Vagina (tissue), 2 donors: Measurements from ENCODE around the gene ARHGAP27. TPM values are rescaled to one million over a fixed set of nuclear protein-coding genes. Genes with fewer than 3 reads are reported as not detected.
"Not testable (repeated sequence)": the region's sequence is repeated elsewhere in the genome, so short reads cannot be mapped to it uniquely, and the experiment has no call there.

Experiments
- DNase-seq, 2 donors: peaks; one replicate each; pipeline ENCODE4 v3.0.0-alpha.2; 2017; ENCODE audit errors: extremely low spot score in 2 of 2
- H3K27ac ChIP-seq: fragments of 200-600 bp; sonication (generic); one replicate; pipeline ENCODE4 v1.5.1; 2019
- H3K27me3 ChIP-seq: fragments of 200-600 bp; sonication (generic); one replicate; pipeline ENCODE4 v1.5.1; 2019
- H3K36me3 ChIP-seq, 2 donors: fragments of 200-600 bp; sonication (generic); one replicate each; pipeline ENCODE4 v1.5.1; 2017 to 2019
- H3K4me1 ChIP-seq: fragments of 200-600 bp; sonication (generic); one replicate; pipeline ENCODE4 v1.5.1; 2019
- H3K4me3 ChIP-seq, 2 donors: fragments of 200-600 bp; sonication (generic); 1 replicate in 1 of 2; 2 replicates in 1 of 2; pipeline ENCODE4 v1.5.1; 2016 to 2019
- H3K9me3 ChIP-seq: fragments of 200-600 bp; sonication (generic); one replicate; pipeline ENCODE4 v1.5.1; 2019
- POLR2A ChIP-seq, 2 donors: fragments of 450-650 bp; IDR thresholded peaks; one replicate each; pipeline ENCODE4 v1.6.1; 2017; ENCODE audit warnings: antibody characterized with exemption in 2 of 2, mild to moderate bottlenecking in 2 of 2, moderate library complexity in 2 of 2
- POLR2AphosphoS5 ChIP-seq, 2 donors: sonication (generic); formaldehyde crosslinking; IDR thresholded peaks; one replicate each; pipeline ENCODE4 v1.9.0; 2017; ENCODE audit warnings: antibody characterized with exemption in 2 of 2, mild to moderate bottlenecking in 2 of 2, low read depth in 1 of 2; ENCODE audit not compliant: insufficient read depth in 1 of 2
- intact Hi-C: fragments of 100-400 bp; cut with DNase I; formaldehyde crosslinking; loops from one replicate; pipeline ENCODE4 v1.15.1; 2023
- total RNA-seq: library from RNA; depleted of rRNA; stranded (reverse); fragments of >200 nt; gene quantifications from one replicate; pipeline ENCODE4 v1.2.3, GENCODE V29; 2016
- TF ChIP-seq, protein P1 (sequence below), 3 experiments: fragments of 450-650 bp in 2 of 3; fragments of 200-600 bp in 1 of 3; sonication (generic) in 1 of 3; IDR thresholded peaks; one replicate each; pipeline ENCODE4 v1.5.1; 2017 to 2019; ENCODE audit warnings: antibody characterized with exemption in 3 of 3, mild to moderate bottlenecking in 2 of 3, moderate library complexity in 2 of 3

The ARHGAP27 gene, protein sequence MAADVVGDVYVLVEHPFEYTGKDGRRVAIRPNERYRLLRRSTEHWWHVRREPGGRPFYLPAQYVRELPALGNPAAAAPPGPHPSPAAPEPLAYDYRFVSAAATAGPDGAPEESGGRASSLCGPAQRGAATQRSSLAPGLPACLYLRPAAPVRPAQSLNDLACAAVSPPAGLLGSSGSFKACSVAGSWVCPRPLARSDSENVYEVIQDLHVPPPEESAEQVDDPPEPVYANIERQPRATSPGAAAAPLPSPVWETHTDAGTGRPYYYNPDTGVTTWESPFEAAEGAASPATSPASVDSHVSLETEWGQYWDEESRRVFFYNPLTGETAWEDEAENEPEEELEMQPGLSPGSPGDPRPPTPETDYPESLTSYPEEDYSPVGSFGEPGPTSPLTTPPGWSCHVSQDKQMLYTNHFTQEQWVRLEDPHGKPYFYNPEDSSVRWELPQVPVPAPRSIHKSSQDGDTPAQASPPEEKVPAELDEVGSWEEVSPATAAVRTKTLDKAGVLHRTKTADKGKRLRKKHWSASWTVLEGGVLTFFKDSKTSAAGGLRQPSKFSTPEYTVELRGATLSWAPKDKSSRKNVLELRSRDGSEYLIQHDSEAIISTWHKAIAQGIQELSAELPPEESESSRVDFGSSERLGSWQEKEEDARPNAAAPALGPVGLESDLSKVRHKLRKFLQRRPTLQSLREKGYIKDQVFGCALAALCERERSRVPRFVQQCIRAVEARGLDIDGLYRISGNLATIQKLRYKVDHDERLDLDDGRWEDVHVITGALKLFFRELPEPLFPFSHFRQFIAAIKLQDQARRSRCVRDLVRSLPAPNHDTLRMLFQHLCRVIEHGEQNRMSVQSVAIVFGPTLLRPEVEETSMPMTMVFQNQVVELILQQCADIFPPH
- total RNA-seq, result 80.0 TPM

DNA sequence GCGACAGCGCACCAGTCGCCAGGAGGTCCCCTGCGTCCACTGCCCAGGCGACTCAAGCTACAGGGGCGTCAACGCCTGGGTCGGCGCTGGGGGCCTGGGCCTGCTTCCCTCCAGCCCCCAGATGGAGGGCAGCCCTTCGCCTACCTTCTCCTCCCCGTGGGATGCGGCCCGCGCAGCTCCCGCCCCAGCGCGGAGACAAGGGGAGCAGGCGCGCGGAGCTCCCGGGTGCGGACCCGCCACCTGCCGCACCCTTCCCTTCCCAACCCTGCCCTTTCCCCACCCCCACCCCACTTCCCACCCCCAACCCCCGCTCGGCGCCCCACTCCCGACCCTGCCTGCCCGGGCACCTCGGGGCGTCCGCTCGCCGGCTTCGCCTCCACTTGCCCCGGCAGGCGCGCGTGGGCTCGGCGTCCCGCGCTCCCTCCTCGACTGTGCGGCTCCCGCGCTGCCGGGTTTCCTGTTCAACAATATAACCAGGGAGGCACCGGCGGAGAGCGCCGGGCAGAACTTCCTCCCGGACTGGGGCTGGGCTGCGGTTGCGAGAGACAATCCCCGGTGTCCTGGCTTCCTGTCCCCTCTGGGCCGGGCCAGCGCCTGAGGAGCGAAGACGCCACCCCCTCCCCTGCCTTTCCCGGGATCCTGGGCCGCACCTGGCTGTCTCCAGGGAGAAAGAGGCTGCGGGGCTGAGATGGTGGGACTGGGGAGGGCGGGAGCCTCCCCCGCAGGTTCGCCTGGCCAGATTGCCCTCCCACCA, at the start of gene ARHGAP27:
Gene ARHGAP27, minus strand, starts transcription at position 466 of the 754 bp plus-strand sequence. CDS start 2,591 bp downstream, outside the sequence.
- Histone ChIP-seq H3K4me3 (peak within 1 kb of the TSS; percentile 48 to 56), H3K4me1 (peaks cover 54% of the 10 kb centered on the region), H3K36me3 (peaks cover 0 to 11% of the 10 kb centered on the region in 2 donors), H3K27ac (peak within 1 kb of the TSS; percentile 66), H3K27me3 (peaks cover 3% of the 10 kb centered on the region), H3K9me3 (no peaks in the 10 kb centered on the region)
- TF ChIP-seq POLR2AphosphoS5 (IDR thresholded peaks at IDR 0.05; ENCODE audit: insufficient read depth in 1 of 2, low read depth in 1 of 2) (no peak), POLR2A (IDR thresholded peaks at IDR 0.05) (no peak)
- TF ChIP-seq, protein P1, sequence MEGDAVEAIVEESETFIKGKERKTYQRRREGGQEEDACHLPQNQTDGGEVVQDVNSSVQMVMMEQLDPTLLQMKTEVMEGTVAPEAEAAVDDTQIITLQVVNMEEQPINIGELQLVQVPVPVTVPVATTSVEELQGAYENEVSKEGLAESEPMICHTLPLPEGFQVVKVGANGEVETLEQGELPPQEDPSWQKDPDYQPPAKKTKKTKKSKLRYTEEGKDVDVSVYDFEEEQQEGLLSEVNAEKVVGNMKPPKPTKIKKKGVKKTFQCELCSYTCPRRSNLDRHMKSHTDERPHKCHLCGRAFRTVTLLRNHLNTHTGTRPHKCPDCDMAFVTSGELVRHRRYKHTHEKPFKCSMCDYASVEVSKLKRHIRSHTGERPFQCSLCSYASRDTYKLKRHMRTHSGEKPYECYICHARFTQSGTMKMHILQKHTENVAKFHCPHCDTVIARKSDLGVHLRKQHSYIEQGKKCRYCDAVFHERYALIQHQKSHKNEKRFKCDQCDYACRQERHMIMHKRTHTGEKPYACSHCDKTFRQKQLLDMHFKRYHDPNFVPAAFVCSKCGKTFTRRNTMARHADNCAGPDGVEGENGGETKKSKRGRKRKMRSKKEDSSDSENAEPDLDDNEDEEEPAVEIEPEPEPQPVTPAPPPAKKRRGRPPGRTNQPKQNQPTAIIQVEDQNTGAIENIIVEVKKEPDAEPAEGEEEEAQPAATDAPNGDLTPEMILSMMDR (IDR thresholded peaks at IDR 0.05), result no peak
- intact Hi-C loops, result no loop called here
- DNase-seq, result no peak

DNA sequence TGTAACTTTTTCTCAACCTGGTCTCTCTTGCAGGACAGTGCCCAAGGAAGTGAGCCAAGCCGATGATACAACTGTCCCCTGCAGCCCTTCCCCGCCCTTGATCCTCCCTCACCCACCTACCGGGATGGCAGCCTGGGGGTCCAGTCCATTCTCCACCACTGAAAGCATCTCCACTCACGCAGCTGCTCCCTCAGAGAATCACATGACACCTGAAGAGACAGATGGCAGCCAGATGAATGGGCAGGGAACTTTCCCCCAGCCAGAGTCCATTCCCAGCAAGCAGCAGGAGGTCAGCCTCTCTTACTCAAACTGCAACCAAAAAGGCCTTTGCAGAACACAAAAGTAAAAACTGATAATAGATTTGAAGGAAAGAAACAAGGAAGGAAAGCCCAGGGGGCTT, 49.6 kb upstream of the ARHGAP27 start:
- H3K27me3 ChIP-seq, H3K36me3 ChIP-seq, intact Hi-C loops, H3K27ac ChIP-seq, DNase-seq, H3K4me3 ChIP-seq, H3K9me3 ChIP-seq: not testable (repeated sequence)
- peaks cover 12% of the 10 kb centered on the region for H3K4me1 ChIP-seq

DNA sequence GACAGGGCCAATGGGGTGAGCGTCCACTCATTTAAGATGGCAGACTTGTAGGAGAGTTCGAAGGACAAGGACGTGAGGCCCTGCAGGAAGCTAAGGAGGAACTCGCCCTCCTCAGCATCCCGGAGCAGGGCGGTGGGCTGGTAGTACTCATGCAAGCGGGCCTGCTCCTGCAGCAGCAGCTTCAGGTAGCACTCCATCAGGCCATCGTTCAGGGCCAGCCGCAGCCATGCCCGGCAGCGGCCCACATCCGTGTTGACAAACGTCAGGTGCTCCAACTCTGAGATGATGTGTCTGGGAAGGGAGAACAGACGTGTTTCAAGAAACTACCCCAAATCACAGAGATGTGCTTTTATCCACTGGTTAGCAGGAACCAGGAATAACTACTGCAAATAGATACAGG, 42.8 kb upstream of the ARHGAP27 start:
- DNase-seq, H3K27me3 ChIP-seq, H3K9me3 ChIP-seq, H3K4me3 ChIP-seq, H3K4me1 ChIP-seq, intact Hi-C loops, H3K27ac ChIP-seq: not testable (repeated sequence)
- H3K36me3 ChIP-seq, result peaks cover 0 to 20% of the 10 kb centered on the region in 2 donors

DNA sequence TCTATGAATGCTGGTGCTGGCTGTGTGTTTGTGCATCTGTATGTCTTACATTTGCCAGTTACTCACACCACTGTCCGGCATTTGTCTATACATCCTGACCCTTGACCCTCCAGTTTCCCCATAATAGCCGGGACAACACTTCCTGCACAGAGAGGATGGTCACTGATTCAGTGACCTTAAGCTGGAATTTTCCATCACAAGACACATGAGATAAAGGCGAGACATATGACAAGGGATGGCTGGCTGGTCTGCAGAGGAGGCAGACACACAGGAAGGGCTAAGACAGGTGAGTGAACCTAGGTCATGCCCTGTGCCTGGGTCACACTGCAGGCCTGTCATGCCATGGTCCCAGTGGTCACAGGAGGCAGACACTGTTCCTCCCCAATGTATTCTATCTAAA, 39.6 kb upstream of the ARHGAP27 start:
- H3K27me3 ChIP-seq, H3K4me1 ChIP-seq, H3K27ac ChIP-seq, DNase-seq, H3K9me3 ChIP-seq, intact Hi-C loops, H3K4me3 ChIP-seq: not testable (repeated sequence)
- H3K36me3 ChIP-seq, result peaks cover 0 to 23% of the 10 kb centered on the region in 2 donors

DNA sequence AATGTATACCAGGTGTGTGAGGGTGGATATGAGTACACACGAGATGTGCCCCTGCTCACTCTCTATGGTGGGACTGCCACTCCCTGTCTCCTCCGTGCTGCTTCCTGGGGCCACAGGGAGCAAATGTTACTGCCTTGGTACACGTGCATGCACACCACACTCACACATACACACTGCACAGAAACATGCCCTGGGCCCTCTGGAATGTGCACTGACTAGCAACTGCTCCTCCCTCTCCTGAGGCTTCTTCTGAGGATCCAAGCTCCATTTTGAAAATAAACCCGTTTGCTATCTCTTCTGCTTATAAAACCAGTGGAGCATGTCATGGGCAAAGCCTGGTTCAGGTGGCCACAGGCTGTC, 36.5 kb upstream of the ARHGAP27 start:
- H3K4me1 ChIP-seq, H3K27me3 ChIP-seq, H3K9me3 ChIP-seq, intact Hi-C loops, H3K4me3 ChIP-seq, H3K36me3 ChIP-seq, H3K27ac ChIP-seq, DNase-seq: not testable (repeated sequence)

DNA sequence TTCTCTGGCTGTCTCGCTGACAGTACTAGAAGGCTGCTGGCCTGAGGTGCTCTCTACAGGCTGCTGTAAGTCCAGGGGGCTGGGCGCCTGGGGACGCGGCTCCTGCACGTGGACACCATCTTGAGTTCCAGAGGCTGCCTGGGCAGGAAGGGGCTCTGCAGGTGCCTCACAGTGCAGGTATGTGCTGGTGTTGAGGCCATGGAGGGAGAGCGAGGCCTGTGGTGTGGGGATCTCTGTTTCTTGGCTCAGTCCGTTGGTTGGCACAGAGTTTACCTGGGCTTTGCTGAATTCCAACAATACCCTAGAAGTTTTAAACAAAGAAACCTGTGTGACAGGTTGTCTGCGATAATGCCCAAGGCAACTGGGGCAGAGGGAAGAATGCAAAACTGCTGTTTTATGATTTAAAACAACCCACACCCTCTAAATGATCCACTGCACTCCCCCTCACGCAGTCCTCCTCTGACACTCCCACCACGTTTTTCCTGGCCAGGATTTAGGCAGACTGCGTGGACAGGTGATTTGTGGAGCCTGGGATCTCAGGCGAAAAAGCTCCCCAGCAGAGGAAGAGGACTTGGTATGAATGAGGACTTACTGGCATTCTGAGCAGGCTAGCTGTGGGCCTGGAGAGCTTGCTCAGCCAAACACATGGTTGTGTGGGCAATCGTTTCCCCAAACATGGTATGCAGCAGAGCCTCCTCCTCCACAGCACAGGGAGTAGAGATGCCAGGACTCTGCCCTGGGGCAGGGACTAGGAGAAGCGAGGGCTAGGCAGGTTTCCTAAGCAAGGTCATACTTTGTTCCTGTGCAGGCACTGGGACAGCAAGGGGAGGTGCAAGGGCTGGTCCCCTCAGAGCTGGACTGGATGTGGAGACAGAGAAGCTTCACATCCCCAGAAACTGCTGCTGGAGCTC, 35.9 kb upstream of the ARHGAP27 start:
- H3K27me3 ChIP-seq, H3K4me3 ChIP-seq, H3K27ac ChIP-seq, DNase-seq, H3K9me3 ChIP-seq, H3K36me3 ChIP-seq, H3K4me1 ChIP-seq, intact Hi-C loops: not testable (repeated sequence)
